ENCODE results near the gene ERI2. TPM values are rescaled to one million over a fixed set of nuclear protein-coding genes. Genes with fewer than 3 reads are reported as not detected.
"Not testable (repeated sequence)": the region's sequence is repeated elsewhere in the genome, so short reads cannot be mapped to it uniquely, and the experiment has no call there.

Gene ERI2
- total RNA-seq, 2 experiments from 2014 or later, result 41.8 to 48.0 TPM

- H3K4me3 ChIP-seq (ENCODE audit: low read depth, low read length, poor library complexity, severe bottlenecking), result no peak overlapping the region
- no TSS peak for BruUV-seq (replicated peaks)
- DNase-seq (ENCODE audit: low spot score), result no peak
- ChIA-PET CTCF (ENCODE audit: unreplicated experiment) (no interaction called here), POLR2A (interaction anchor here (1.6 kb wide), 1 partner anchor 41 kb away, joined by 5 read pairs; the partner anchor contains the start of genes ERI2 and REXO5)
- TF ChIP-seq CTCF (conservative IDR thresholded peaks at IDR 0.05; ENCODE audit: low read length), result no peak
- H3K9me3 ChIP-seq (ENCODE audit: low read length), result peaks cover 23% of the 10 kb centered on the region
- H3K36me3 ChIP-seq (ENCODE audit: insufficient read depth, low read length), result no peaks in the 10 kb centered on the region; the same call in 1 of the 2 replicates
- H3K9me2 ChIP-seq (ENCODE audit: insufficient read depth, low read length), result no peaks in the 10 kb centered on the region
- H3K27ac ChIP-seq (ENCODE audit: low read depth, low read length, poor library complexity, severe bottlenecking), result no peak overlapping the region
- H3K4me2 ChIP-seq (ENCODE audit: low read length), result no peak overlapping the region
- no peaks in the 10 kb centered on the region for H4K20me1 ChIP-seq (ENCODE audit: insufficient read depth, low read length)
- peaks cover 14% of the 10 kb centered on the region for H3K4me1 ChIP-seq (ENCODE audit: insufficient read depth, low read length, poor library complexity, severe bottlenecking)
- no peaks in the 10 kb centered on the region for H3K79me2 ChIP-seq (ENCODE audit: insufficient read depth, low read depth, low read length)
- no peak overlapping the region for H2AFZ ChIP-seq (ENCODE audit: low read length)
- intact Hi-C loops (cut with micrococcal nuclease; ENCODE audit: unreplicated experiment), result no loop called here
Observed at GRCh38 chr16:20765732-20766131, 40.5 kb downstream of the ERI2 start.

GRCh38 chr16:20764448-20764847, 41.8 kb downstream of the ERI2 start:
- DNase-seq (ENCODE audit: low spot score); H3K79me2 ChIP-seq (ENCODE audit: insufficient read depth, low read depth, low read length); BruUV-seq (replicated peaks); H3K9me2 ChIP-seq (ENCODE audit: insufficient read depth, low read length); CTCF ChIA-PET (ENCODE audit: unreplicated experiment); H4K20me1 ChIP-seq (ENCODE audit: insufficient read depth, low read length); H2AFZ ChIP-seq (ENCODE audit: low read length); H3K27ac ChIP-seq (ENCODE audit: low read depth, low read length, poor library complexity, severe bottlenecking); H3K4me3 ChIP-seq (ENCODE audit: low read depth, low read length, poor library complexity, severe bottlenecking); H3K36me3 ChIP-seq (ENCODE audit: insufficient read depth, low read length); intact Hi-C loops (cut with micrococcal nuclease; ENCODE audit: unreplicated experiment): not testable (repeated sequence)
- Histone ChIP-seq H3K9me3 (ENCODE audit: low read length) (peaks cover 24% of the 10 kb centered on the region), H3K4me1 (ENCODE audit: insufficient read depth, low read length, poor library complexity, severe bottlenecking) (peaks cover 23% of the 10 kb centered on the region), H3K4me2 (ENCODE audit: low read length) (peak overlapping the region; percentile 64; the same call in 1 of the 2 replicates)
- POLR2A ChIA-PET, result interaction anchor here (0.6 to 1.0 kb wide), 2 partner anchors 25 to 801 kb away, joined by 3 to 6 read pairs; no protein-coding TSS in a partner anchor

- peak; percentile 89 for DNase-seq (ENCODE audit: low spot score)
- H3K9me3 ChIP-seq (ENCODE audit: low read length), result peaks cover 24% of the 10 kb centered on the region
- H3K9me2 ChIP-seq (ENCODE audit: insufficient read depth, low read length), result no peaks in the 10 kb centered on the region
- H3K4me2 ChIP-seq (ENCODE audit: low read length), result peak within 1 kb of the TSS; percentile 64
- ChIA-PET POLR2A (interaction anchor here (0.5 kb wide), 1 partner anchor 11 kb away, joined by 3 read pairs; no protein-coding TSS in a partner anchor), CTCF (ENCODE audit: unreplicated experiment) (interaction anchor here (0.6 kb wide), 1 partner anchor 901 kb away, joined by 3 read pairs; no protein-coding TSS in a partner anchor)
- H3K4me3 ChIP-seq (ENCODE audit: low read depth, low read length, poor library complexity, severe bottlenecking), result peak within 1 kb of the TSS; percentile 59
- no peaks in the 10 kb centered on the region for H4K20me1 ChIP-seq (ENCODE audit: insufficient read depth, low read length)
- peak within 1 kb of the TSS; percentile 80 for H2AFZ ChIP-seq (ENCODE audit: low read length)
- peak within 1 kb of the TSS; percentile 51 for H3K27ac ChIP-seq (ENCODE audit: low read depth, low read length, poor library complexity, severe bottlenecking)
- peaks cover 23% of the 10 kb centered on the region for H3K4me1 ChIP-seq (ENCODE audit: insufficient read depth, low read length, poor library complexity, severe bottlenecking)
- BruUV-seq (replicated peaks), result TSS peak; percentile 67
- no peaks in the 10 kb centered on the region for H3K79me2 ChIP-seq (ENCODE audit: insufficient read depth, low read depth, low read length)
- no peaks in the 10 kb centered on the region; the same call in 1 of the 2 replicates for H3K36me3 ChIP-seq (ENCODE audit: insufficient read depth, low read length)
- intact Hi-C loops (cut with micrococcal nuclease; ENCODE audit: unreplicated experiment), result no loop called here
- no peak for TF ChIP-seq EZH2phosphoT487 (IDR thresholded peaks at IDR 0.05; ENCODE audit: borderline replicate concordance, low read depth, low read length)
- TF ChIP-seq CTCF (conservative IDR thresholded peaks at IDR 0.05; ENCODE audit: low read length), result no peak
Observed at GRCh38 chr16:20763461-20764232, 42.6 kb downstream of the ERI2 start, which contains the start of gene ACSM3. ACSM3 (plus strand) TSS chr16:20764014; CDS start chr16:20770035, 6,021 bp downstream.

All from OCI-LY7 (cell line).